RCC 7860 (cell line): ENCODE measurements around the gene GUCA2B.

Experiments used
- DNase-seq: peaks from one replicate; pipeline ENCODE4 v3.0.0-alpha.2; 2015; ENCODE audit warnings: low spot score
- FAIRE-seq: peaks from 2 replicates; lab custom pipeline; 2012; peaks lifted over from hg19 to GRCh38; lab: Jason Lieb, UNC

Gene GUCA2B

DNA sequence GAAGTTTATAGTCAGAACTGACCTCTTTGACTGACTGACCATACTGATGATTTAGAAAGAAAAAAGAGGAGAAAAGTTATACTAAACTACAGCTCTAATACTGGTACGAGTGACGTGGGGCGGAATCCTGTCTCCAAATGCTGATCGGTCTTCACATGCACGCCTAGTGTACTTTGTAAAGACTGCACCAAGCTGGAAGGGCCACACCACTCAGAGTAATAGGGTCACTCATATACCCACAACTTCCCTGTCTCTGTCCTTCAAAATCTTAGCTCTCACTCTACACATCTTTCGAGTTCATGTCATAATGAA lies 30.7 kb downstream of the GUCA2B start:
- DNase-seq = no peak
- FAIRE-seq = no peak

- FAIRE-seq (no peak), DNase-seq (no peak)
Observed at GRCh38 chr1:42184616-42185015, 31.4 kb downstream of the GUCA2B start.

DNA sequence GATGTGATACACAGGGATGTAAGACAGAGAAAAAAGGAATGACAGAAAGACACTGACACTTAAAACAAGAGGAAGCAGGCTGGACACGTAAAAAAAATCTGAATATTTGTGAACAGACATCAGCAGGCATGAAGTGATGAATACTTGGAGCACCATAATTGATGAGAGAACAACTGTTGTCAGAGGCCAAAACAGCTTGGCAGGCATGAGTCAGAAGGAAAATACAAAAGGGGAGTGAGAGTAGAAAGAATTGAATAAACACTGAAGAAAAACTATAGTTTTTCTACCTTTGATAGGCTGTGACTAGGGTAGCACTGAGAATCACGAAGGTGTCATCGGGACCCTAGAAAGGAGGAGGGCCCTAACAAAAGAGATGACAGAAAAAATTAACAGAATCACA lies 32.9 kb downstream of the GUCA2B start:
- FAIRE-seq (no peak), DNase-seq (no peak)

GRCh38 chr1:42189931-42190853 lies 37.0 kb downstream of the GUCA2B start:
- DNase-seq (no peak), FAIRE-seq (no peak)

DNA sequence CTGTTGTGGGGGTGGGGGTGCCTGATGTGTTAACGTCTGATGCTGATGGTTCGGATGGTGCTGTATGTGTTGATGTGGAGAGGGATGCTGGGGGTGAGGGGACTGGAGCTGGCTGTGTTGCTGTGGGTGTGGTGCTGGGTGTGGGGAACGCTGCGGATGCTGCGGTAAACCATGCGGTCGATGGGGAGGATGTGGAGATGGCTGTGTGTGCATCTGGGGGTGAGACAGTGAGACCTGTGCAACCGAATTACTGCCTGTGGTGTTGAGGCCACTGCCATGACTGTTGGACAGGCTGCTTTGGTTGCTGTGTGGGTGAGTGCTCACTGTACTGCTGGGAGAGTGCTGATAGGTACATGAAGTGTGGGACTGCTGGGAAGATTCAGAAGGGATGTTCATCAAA lies 38.1 kb downstream of the GUCA2B start:
- DNase-seq (no peak), FAIRE-seq (no peak)

GRCh38 chr1:42192106-42192505 lies 38.9 kb downstream of the GUCA2B start:
- DNase-seq = no peak
- no peak for FAIRE-seq

GRCh38 chr1:42195841-42196240 lies 42.6 kb downstream of the GUCA2B start:
- FAIRE-seq (no peak), DNase-seq (no peak)

DNA sequence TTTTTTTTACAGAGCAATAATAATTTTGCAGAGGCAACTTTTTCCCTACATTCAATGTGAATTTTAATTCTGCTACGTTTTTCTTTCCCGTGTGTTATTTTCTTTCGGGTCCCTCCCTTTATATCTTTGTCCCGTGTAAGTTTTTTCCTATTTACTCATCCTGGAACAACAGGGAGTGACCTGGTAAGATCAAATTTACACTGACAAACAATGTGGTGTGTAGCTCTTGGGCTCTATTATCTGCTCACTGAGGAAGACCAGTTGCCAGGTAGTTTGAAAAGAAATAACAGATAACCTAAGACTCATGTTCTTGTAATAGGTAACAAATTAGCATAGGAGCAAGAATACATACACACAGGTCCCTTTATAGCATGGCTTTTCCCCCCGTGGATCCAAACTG lies 45.0 kb downstream of the GUCA2B start:
- DNase-seq (no peak), FAIRE-seq (no peak)

- DNase-seq (no peak), FAIRE-seq (no peak)
Observed at GRCh38 chr1:42201986-42202385, 48.8 kb downstream of the GUCA2B start.
